Activated naive CD8-positive, alpha-beta T cell (primary cell): Measurements from ENCODE around the gene ALDOA.

Experiments
- H3K27ac Mint-ChIP-seq: one replicate; pipeline ENCODE4 v1.8.0; 2021; ENCODE audit warnings: mixed read lengths
- H3K27me3 Mint-ChIP-seq: one replicate; pipeline ENCODE4 v1.8.0; 2021; ENCODE audit warnings: mixed read lengths
- H3K36me3 Mint-ChIP-seq: one replicate; pipeline ENCODE4 v1.8.0; 2021; ENCODE audit warnings: mixed read lengths
- H3K4me1 Mint-ChIP-seq: one replicate; pipeline ENCODE4 v1.8.0; 2021; ENCODE audit warnings: low read depth, mixed read lengths
- H3K4me3 Mint-ChIP-seq: one replicate; pipeline ENCODE4 v1.8.0; 2021; ENCODE audit warnings: mild to moderate bottlenecking, mixed read lengths
- H3K9me3 Mint-ChIP-seq: one replicate; pipeline ENCODE4 v1.8.0; 2021; ENCODE audit warnings: low read depth, mixed read lengths

ALDOA gene

GRCh38 chr16:30088237-30088831 lies 22.8 kb downstream of the ALDOA start:
- H3K27ac Mint-ChIP-seq: peak overlapping the region; percentile 41
- no peaks in the 10 kb centered on the region for H3K27me3 Mint-ChIP-seq
- no peaks in the 10 kb centered on the region for H3K9me3 Mint-ChIP-seq
- peaks cover 29% of the 10 kb centered on the region for H3K4me1 Mint-ChIP-seq
- no peaks in the 10 kb centered on the region for H3K36me3 Mint-ChIP-seq
- no peak overlapping the region for H3K4me3 Mint-ChIP-seq

DNA sequence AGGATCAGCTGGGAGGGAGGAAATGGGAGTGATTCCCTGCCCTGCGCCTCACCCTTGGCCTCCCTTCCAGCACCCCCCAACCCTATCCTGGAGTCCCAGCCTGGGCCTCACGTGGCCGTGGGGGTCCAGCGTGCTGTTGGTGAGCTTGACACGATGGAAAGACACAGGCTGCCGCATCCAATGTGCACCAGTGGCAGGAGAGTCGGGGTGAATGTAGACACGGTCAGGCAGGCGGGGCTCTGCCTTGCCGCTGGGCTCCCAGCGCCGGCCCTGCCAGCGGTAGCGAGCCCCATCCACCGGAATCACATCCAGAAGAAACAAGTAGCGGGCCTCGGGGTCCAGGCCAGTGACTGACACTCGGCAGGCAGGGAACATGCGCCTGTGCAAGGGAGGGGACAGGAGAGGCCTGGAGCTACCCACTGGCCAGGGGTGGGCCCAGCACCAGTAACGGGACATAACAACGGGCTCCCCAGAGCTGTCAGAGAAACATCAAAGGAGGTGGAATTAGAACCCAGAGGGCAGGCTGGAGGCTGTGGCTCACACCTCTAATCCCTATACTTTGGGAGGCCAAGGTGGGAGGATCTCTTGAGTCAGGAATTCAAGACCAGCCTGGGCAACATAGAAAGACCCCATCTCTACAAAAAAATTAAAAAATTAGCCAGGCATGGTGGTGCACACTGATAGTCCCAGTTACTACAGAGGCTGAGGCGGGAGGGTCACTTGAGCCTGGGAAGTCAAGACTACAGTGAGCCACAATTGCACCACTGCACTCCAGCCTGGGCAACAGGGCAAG lies 23.5 kb downstream of the ALDOA start:
- H3K4me1 Mint-ChIP-seq: peaks cover 32% of the 10 kb centered on the region

DNA sequence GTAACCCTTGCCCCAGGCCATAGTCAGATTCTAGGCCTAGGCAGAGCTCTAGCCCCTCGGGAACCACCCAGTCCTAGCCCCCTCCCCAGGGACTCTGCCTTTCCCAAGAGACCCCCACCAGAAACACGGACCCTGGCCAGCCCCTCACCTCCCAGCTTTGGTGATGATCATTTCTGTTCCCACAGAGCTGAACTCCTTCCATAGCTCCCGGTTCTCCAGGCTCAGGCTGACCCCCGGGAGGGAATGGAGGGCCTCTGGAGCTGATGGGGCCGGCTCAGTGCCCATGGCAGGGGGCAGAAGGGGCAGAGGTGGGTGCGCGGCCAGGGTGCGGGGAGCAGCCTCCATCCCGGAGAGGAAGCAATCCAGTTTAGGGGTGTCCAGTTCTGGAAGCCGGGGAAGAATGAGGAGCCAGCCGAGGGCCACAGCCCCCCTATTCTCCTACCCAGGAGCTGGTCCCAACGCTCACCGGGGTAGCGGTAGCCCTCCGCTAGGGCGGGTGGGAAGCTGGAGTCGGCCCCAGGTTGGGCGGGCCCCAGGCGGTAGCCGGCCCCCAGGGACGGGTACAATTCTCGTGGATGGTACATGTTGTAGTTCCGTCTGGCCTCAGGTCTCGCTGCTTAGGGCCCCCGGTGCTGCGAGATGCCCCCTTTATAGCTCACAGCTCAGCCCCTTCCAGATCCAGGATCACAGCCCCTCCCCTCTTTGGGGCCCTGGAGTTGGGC lies 25.2 kb downstream of the ALDOA start:
- no peaks in the 10 kb centered on the region for H3K27me3 Mint-ChIP-seq
- no peaks in the 10 kb centered on the region for H3K36me3 Mint-ChIP-seq
- H3K27ac Mint-ChIP-seq: peak overlapping the region; percentile 79
- peak overlapping the region; percentile 64 for H3K4me3 Mint-ChIP-seq
- peaks cover 46% of the 10 kb centered on the region for H3K4me1 Mint-ChIP-seq
- no peaks in the 10 kb centered on the region for H3K9me3 Mint-ChIP-seq

More for the DNA sequence above, 23.5 kb downstream of the ALDOA start:
- Mint-ChIP-seq H3K9me3 (no peaks in the 10 kb centered on the region), H3K4me3 (no peak overlapping the region), H3K27ac (no peak overlapping the region), H3K27me3 (no peaks in the 10 kb centered on the region), H3K36me3 (no peaks in the 10 kb centered on the region)

DNA sequence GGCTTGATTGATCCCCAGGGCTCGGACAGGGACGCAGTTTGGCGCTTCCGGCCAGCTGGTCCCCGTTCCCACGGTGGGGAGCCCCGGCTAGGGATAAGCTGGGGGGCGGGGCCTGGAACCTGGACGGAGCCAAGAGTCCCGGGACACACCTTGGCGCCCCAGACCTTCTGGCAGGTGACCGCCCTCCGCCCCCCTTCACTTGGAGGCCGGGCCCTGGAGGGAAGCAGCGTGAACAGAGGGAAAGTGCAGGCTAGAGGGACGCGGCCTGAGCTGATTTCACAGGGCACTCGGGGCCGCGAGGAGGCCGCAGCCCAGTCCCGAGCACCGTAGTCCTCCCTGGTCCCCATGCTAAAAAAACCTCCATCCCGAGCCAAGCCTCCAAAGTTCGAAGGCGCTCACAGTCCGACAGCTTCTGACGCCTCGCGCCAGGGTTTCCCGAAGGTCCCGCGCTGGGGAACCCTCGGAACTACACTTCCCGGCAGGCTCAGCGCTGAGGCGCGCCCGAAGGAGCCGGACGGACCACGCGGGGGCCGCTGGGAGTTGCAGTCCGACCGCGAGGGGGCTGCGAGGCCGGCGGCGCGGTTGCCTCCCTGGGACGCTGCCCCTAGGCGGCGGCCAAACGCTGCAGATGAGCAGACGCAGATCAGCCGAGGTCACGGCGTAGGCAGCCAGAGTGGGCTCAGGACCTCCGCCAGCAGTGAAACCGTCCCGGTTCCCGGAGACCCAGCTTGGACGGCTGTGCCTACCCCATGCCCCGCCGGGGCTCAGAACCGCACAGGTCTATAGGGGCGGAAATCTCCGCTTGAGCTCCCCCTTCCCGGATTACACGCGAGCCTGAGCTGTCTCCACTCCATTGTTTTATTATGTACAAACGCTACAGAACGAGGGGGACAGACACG lies 26.2 kb downstream of the ALDOA start, which contains the start of gene TBX6:
TSS of gene TBX6 (minus strand) at position 451 of the 899 bp plus-strand sequence. CDS start 731 bp downstream, outside the sequence.
- Mint-ChIP-seq H3K36me3 (peaks cover under 1% of the 10 kb centered on the region), H3K4me3 (peak within 1 kb of the TSS; percentile 90), H3K27ac (peak within 1 kb of the TSS; percentile 94), H3K4me1 (peaks cover 48% of the 10 kb centered on the region), H3K27me3 (no peaks in the 10 kb centered on the region), H3K9me3 (peaks cover under 1% of the 10 kb centered on the region)

GRCh38 chr16:30092373-30093010 lies 26.9 kb downstream of the ALDOA start:
- Mint-ChIP-seq H3K36me3 (peaks cover 7% of the 10 kb centered on the region), H3K4me1 (peaks cover 49% of the 10 kb centered on the region), H3K27me3 (no peaks in the 10 kb centered on the region), H3K9me3 (peaks cover 6% of the 10 kb centered on the region), H3K27ac (peak overlapping the region; percentile 94), H3K4me3 (peak overlapping the region; percentile 90)

- peak overlapping the region; percentile 84 for H3K4me3 Mint-ChIP-seq
These were observed 29.1 kb downstream of the ALDOA start for GRCh38 chr16:30094541-30095165.

DNA sequence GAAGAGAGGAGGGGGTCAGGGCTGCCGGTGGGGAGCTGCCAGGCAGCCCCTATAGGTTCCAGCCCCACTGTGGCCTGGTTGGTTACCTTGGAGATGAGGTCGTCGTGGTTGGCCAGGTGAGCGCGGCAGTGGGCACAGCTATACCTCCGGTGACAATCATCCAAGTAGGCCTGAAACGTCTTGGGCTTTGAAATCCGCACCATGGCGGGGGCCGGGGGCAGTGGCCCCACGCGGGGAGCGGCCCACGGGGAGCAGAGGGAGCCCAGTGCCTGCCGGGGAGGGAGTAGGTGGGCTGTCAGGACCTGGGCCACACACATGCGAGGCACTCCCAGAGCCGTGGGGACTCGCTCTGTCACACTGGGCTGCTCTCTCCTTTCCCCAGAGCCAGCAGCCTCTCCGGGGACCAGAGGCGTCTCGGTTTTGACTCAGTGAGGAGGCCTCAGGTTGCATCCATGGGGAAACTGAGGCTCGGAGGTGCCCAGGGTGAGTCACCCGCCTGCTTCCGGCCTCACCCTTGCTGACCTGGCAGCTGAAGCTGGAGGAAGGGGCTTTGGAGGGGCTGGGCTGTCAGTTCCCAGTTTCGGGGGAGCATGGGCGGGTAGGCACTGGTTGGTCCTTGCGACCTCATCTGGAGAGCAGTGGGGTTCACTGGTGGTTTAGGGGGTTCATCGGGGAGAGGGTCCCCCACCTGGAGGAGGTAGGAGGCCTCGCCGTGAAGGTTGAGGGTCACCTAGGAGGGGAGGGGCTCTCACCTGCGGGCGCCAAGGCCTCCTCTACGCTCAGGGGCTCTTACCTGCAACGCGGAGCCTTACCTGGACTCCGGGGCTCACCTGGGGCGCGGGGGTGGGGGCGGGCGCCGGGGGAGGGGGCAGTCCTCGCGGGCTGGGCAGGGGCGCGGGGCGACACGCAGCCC lies 29.9 kb downstream of the ALDOA start:
- H3K4me3 Mint-ChIP-seq: peak overlapping the region; percentile 84
- peaks cover 37% of the 10 kb centered on the region for H3K4me1 Mint-ChIP-seq
- peaks cover 13% of the 10 kb centered on the region for H3K36me3 Mint-ChIP-seq
- H3K27me3 Mint-ChIP-seq: no peaks in the 10 kb centered on the region
- peaks cover 18% of the 10 kb centered on the region for H3K9me3 Mint-ChIP-seq
- H3K27ac Mint-ChIP-seq: peak overlapping the region; percentile 87

More at GRCh38 chr16:30094541-30095165, 29.1 kb downstream of the ALDOA start:
- Mint-ChIP-seq H3K27me3 (no peaks in the 10 kb centered on the region), H3K27ac (peak overlapping the region; percentile 87), H3K36me3 (peaks cover 13% of the 10 kb centered on the region), H3K4me1 (peaks cover 44% of the 10 kb centered on the region), H3K9me3 (peaks cover 18% of the 10 kb centered on the region)

DNA sequence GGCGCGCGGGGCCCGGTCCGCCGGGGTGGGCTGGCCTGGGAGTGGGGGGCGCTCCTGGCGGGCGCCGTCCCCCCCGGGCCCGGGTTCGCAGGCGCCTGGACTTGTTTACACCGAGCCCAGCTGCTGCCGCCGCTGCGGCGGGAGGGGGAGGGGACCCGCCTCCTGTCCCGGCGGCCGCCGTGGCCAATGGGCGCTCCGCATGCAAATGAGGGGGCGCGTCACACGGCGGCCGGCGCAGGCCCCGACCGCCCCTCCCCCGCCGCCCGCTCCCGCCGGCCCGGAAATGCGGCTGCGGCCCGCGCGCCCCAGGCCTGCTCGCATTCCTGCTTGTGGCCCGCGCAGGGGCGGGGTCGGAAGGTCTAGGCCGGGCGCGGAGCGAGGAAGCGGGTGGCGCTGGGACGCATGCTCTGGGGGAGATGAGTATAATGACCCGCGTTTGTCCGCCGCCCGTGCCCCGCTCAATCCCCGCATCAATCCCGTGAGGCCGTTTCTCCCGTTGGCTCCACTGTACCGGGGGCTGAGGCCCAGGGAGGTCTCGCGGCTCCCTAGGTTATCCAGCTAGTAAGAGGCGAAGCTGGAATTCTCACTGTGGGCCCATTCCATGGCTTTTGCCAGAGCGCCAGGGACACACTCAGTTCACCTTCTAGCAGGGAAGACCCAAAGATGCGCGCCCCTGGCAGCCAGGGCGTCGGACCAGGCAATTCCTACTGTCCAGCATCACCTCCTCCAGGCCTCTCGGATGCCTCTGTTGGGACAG lies 30.7 kb downstream of the ALDOA start, which contains the start of gene YPEL3:
TSS of gene YPEL3 (minus strand) at position 109 of the 757 bp plus-strand sequence. CDS start 731 bp downstream, outside the sequence.
- no peaks in the 10 kb centered on the region for H3K27me3 Mint-ChIP-seq
- H3K4me3 Mint-ChIP-seq: peak within 1 kb of the TSS; percentile 84
- peaks cover 35% of the 10 kb centered on the region for H3K4me1 Mint-ChIP-seq
- peaks cover 13% of the 10 kb centered on the region for H3K36me3 Mint-ChIP-seq
- peak within 1 kb of the TSS; percentile 91 for H3K27ac Mint-ChIP-seq
- H3K9me3 Mint-ChIP-seq: peaks cover 18% of the 10 kb centered on the region

GRCh38 chr16:30096862-30097563 lies 31.5 kb downstream of the ALDOA start:
- peak overlapping the region; percentile 73 for H3K4me3 Mint-ChIP-seq
- peaks cover 13% of the 10 kb centered on the region for H3K36me3 Mint-ChIP-seq
- peak overlapping the region; percentile 91 for H3K27ac Mint-ChIP-seq
- peaks cover 33% of the 10 kb centered on the region for H3K4me1 Mint-ChIP-seq
- H3K9me3 Mint-ChIP-seq: peaks cover 18% of the 10 kb centered on the region
- no peaks in the 10 kb centered on the region for H3K27me3 Mint-ChIP-seq

DNA sequence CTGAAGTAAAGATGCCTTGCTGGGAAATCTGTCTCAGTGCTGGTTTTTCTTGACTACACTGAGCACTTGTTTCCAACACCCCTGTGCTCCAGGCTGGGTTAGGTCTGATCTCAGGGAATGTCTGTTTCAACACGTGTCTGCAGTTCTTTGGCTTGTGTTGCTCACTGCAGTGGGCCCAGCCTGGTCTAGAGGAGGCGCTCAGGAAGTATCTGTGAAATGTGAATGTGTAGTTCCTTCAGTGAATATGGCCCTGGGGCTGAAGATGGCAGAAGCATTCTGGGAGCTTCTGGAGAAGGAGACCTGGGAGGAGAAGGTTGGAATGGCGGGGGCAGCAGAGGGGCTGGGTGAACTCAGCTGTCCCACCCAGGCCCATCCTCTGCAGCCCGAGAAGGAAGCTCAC lies 38.5 kb downstream of the ALDOA start:
- peaks cover 10% of the 10 kb centered on the region for H3K36me3 Mint-ChIP-seq
- peak overlapping the region; percentile 42 for H3K27ac Mint-ChIP-seq
- H3K4me3 Mint-ChIP-seq: no peak overlapping the region
- H3K27me3 Mint-ChIP-seq: no peaks in the 10 kb centered on the region
- H3K4me1 Mint-ChIP-seq: no peaks in the 10 kb centered on the region
- no peaks in the 10 kb centered on the region for H3K9me3 Mint-ChIP-seq

DNA sequence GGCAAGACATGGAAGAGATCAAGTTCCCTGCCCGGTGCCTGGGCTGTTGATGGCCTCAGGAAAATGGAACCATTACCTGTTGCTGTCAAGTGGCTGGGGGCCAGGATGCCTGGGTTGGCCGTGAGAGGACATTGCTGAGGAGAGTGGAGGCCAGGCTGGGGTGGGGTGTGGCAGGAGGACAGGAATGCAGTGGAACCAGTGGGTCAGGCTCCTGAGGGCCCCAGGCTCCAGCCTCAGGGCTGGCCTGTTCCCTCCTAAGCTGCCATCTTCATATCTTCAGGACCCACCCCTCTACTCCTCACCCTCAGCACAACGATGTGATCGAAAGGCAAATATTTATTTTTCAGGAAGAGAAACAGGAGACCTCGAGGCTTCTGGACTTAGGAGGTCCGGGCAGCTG lies 38.9 kb downstream of the ALDOA start:
- Mint-ChIP-seq H3K27ac (no peak overlapping the region), H3K4me3 (no peak overlapping the region), H3K27me3 (no peaks in the 10 kb centered on the region), H3K4me1 (no peaks in the 10 kb centered on the region), H3K9me3 (no peaks in the 10 kb centered on the region), H3K36me3 (peaks cover 10% of the 10 kb centered on the region)
